Calu3 (cell line): ENCODE results near the gene TMEM40. TPM values are rescaled to one million over a fixed set of nuclear protein-coding genes. Genes with fewer than 3 reads are reported as not detected.

ENCODE experiments used
- BruUV-seq: library from RNA; stranded (reverse); fragments of 400-500 nt; replicated peaks from 2 replicates; lab custom pipeline; 2021; lab: Mats Ljungman, UMichigan
- CTCF ChIA-PET: fragments of 300-600 bp; sonication (Branson Sonifier 250); formaldehyde crosslinking; loops from one replicate; lab custom pipeline; 2022; ENCODE audit warnings: antibody characterized with exemption; lab: Charles Lee
- DNase-seq: peaks from one replicate; pipeline ENCODE4 v3.0.0; 2022
- H3K27ac Mint-ChIP-seq: one replicate; pipeline ENCODE4 v1.8.0; 2022; ENCODE audit warnings: mixed read lengths; ENCODE audit not compliant: unreplicated experiment
- H3K27me3 Mint-ChIP-seq: one replicate; pipeline ENCODE4 v1.8.0; 2022; ENCODE audit warnings: mixed read lengths; ENCODE audit not compliant: unreplicated experiment
- H3K36me3 Mint-ChIP-seq: one replicate; pipeline ENCODE4 v1.8.0; 2022; ENCODE audit warnings: mild to moderate bottlenecking, moderate library complexity, mixed read lengths; ENCODE audit not compliant: insufficient read depth, unreplicated experiment
- H3K4me1 Mint-ChIP-seq: one replicate; pipeline ENCODE4 v1.8.0; 2022; ENCODE audit warnings: mild to moderate bottlenecking, low read depth, mixed read lengths; ENCODE audit not compliant: unreplicated experiment
- H3K4me3 Mint-ChIP-seq: one replicate; pipeline ENCODE4 v1.8.0; 2022; ENCODE audit warnings: mild to moderate bottlenecking, low read depth, moderate library complexity, mixed read lengths; ENCODE audit not compliant: unreplicated experiment
- H3K9me3 Mint-ChIP-seq: one replicate; pipeline ENCODE4 v1.8.0; 2022; ENCODE audit warnings: low read depth, mixed read lengths; ENCODE audit not compliant: unreplicated experiment
- intact Hi-C: fragments of 100-400 bp; cut with micrococcal nuclease; formaldehyde crosslinking; loops from one replicate; pipeline ENCODE4 v1.10.0; 2022; ENCODE audit not compliant: unreplicated experiment
- total RNA-seq: library from RNA; stranded (reverse); gene quantifications from 2 replicates; pipeline ENCODE4 v1.2.3, GENCODE V29; 2022
- TF ChIP-seq, protein P1 (sequence below): fragments of 200-600 bp; IDR thresholded peaks from one replicate; pipeline ENCODE4 v1.8.0; 2022; ENCODE audit warnings: antibody characterized with exemption; ENCODE audit not compliant: unreplicated experiment

TMEM40 gene
- total RNA-seq, 1 experiment from 2014 or later, result 0.42 TPM

DNA sequence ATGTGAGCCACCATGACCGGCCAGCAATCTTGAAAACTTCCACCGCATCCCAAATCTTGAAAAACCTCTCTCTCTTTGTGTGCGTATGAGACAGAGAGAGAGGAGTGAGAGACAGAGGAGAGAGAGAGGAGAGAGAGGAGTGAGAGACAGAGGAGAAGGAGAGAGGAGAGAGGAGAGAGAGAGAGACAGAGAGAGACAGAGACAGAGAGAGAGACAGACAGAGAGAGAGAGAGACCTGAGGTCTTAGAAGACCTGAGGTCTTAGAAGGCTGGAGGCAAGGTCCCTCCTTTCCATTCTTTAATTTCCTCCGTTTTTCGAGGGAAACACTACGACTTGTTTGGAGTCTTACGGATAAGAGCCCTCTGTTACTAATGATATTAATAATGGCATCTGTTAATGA lies 39.5 kb downstream of the TMEM40 start:
- H3K36me3 Mint-ChIP-seq, result no peaks in the 10 kb centered on the region
- peak overlapping the region; percentile 11 for H3K4me3 Mint-ChIP-seq
- TF ChIP-seq, protein P1, sequence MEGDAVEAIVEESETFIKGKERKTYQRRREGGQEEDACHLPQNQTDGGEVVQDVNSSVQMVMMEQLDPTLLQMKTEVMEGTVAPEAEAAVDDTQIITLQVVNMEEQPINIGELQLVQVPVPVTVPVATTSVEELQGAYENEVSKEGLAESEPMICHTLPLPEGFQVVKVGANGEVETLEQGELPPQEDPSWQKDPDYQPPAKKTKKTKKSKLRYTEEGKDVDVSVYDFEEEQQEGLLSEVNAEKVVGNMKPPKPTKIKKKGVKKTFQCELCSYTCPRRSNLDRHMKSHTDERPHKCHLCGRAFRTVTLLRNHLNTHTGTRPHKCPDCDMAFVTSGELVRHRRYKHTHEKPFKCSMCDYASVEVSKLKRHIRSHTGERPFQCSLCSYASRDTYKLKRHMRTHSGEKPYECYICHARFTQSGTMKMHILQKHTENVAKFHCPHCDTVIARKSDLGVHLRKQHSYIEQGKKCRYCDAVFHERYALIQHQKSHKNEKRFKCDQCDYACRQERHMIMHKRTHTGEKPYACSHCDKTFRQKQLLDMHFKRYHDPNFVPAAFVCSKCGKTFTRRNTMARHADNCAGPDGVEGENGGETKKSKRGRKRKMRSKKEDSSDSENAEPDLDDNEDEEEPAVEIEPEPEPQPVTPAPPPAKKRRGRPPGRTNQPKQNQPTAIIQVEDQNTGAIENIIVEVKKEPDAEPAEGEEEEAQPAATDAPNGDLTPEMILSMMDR, result no peak
- BruUV-seq, result no TSS peak
- peaks cover 2% of the 10 kb centered on the region for H3K9me3 Mint-ChIP-seq
- no peak for DNase-seq
- H3K4me1 Mint-ChIP-seq, result peaks cover 16% of the 10 kb centered on the region
- intact Hi-C loops, result loop anchor here (5.0 kb wide), 1 partner anchor 582 kb away; no protein-coding TSS in a partner anchor
- peaks cover 7% of the 10 kb centered on the region for H3K27me3 Mint-ChIP-seq
- H3K27ac Mint-ChIP-seq, result peak overlapping the region; percentile 20
- CTCF ChIA-PET, result interaction anchor here (0.6 to 1.4 kb wide), 5 partner anchors 11 to 626 kb away, joined by 3 to 5 read pairs (median 3); no protein-coding TSS in a partner anchor

DNA sequence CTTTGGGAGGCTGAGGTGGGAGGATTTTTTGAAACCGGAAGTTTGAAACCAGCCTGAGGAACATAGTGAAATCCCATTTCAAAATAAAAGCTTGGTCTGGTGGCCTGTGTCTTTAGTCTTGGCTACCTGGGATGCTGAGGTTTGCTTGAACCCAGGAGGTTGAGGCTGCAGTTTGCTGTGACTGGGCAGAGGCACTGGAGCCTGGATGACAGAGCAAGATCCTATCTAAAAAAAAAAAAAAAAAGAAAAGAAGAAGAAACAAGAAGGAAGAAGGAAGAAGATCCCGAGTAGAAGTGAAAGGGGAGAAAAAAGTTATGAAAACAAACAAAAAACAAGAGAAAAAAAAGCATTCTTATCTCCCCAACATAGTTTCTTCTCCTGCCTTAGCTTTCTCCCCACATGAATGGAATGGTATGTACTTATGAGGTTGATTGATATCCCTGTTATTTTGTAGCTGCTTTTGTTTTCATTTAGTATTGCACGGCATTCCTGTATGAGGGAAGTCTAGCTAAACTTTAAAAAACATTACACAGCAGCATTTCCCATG lies 42.4 kb downstream of the TMEM40 start:
- peaks cover 16% of the 10 kb centered on the region for H3K4me1 Mint-ChIP-seq
- H3K27ac Mint-ChIP-seq, result no peak overlapping the region
- BruUV-seq, result no TSS peak
- H3K4me3 Mint-ChIP-seq, result no peak overlapping the region
- no peaks in the 10 kb centered on the region for H3K36me3 Mint-ChIP-seq
- H3K27me3 Mint-ChIP-seq, result no peaks in the 10 kb centered on the region
- TF ChIP-seq, protein P1, result no peak
- intact Hi-C loops, result loop anchor here (5.0 kb wide), 1 partner anchor 579 kb away; no protein-coding TSS in a partner anchor
- DNase-seq, result no peak
- CTCF ChIA-PET, result no interaction called here
- H3K9me3 Mint-ChIP-seq, result no peaks in the 10 kb centered on the region

DNA sequence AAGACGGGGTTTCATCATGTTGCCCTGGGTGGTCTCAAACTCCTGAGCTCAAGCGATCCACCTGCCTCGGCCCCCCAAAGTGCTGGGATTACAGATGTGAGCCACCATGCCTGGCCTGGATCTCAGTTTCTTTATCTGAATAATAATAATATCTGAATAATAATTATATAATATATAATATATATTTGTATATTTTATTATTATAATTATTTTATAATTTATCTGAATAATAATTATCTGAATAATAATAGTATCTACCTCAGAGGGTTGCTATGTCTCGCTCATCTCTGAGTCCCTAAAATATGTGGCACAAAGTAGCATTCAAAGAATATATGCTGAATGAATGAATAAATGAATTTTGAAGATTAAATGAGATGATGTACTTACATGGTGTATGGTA lies 44.8 kb downstream of the TMEM40 start:
- Mint-ChIP-seq H3K27ac (no peak overlapping the region), H3K27me3 (peaks cover 12% of the 10 kb centered on the region), H3K36me3 (no peaks in the 10 kb centered on the region), H3K4me3 (no peak overlapping the region), H3K4me1 (peaks cover 2% of the 10 kb centered on the region), H3K9me3 (no peaks in the 10 kb centered on the region)
- intact Hi-C loops, result no loop called here
- CTCF ChIA-PET, result no interaction called here
- DNase-seq, result no peak
- BruUV-seq, result no TSS peak
- TF ChIP-seq, protein P1, result no peak

- no TSS peak for BruUV-seq
- TF ChIP-seq, protein P1, result no peak
- intact Hi-C loops, result no loop called here
- no peaks in the 10 kb centered on the region for H3K36me3 Mint-ChIP-seq
- no peak overlapping the region for H3K27ac Mint-ChIP-seq
- H3K9me3 Mint-ChIP-seq, result peaks cover 2% of the 10 kb centered on the region
- no peak for DNase-seq
- no peaks in the 10 kb centered on the region for H3K4me1 Mint-ChIP-seq
- H3K27me3 Mint-ChIP-seq, result peaks cover 44% of the 10 kb centered on the region
- CTCF ChIA-PET, result no interaction called here
- no peak overlapping the region for H3K4me3 Mint-ChIP-seq
Measured at GRCh38 chr3:12710062-12710461, 49.0 kb downstream of the TMEM40 start.
